ENCODE results near the gene RARB.

RARB gene

GRCh38 chr3:25448750-25449692 lies 21.0 kb downstream of the RARB start:
- ChIA-PET POLR2A (interaction anchor here (1.2 kb wide), 1 partner anchor 21 kb away, joined by 6 read pairs; the partner anchor contains the start of gene RARB), CTCF (no interaction called here)
- H3K4me1 ChIP-seq (ENCODE audit: control insufficient read depth, insufficient read depth, low read length): no peaks in the 10 kb centered on the region
- peak overlapping the region; percentile 4; the same call in 1 of the 2 replicates for H3K27ac ChIP-seq (ENCODE audit: extremely low read depth, low read depth, low read length)
- H3K9me3 ChIP-seq (ENCODE audit: control insufficient read depth, insufficient read depth, low read depth, low read length): no peaks in the 10 kb centered on the region
- H3K4me3 ChIP-seq (ENCODE audit: low read depth, low read length): no peak overlapping the region
- H3K36me3 ChIP-seq (ENCODE audit: control insufficient read depth in 2 of 2, insufficient read depth in 1 of 2, low read length in 2 of 2): no peaks in the 10 kb centered on the region
- TF ChIP-seq SP2 (tag by site-specific recombination; IDR thresholded peaks at IDR 0.05): no peak
- TF ChIP-seq ZBTB20 (tag by site-specific recombination; IDR thresholded peaks at IDR 0.05): peak; percentile 62; the same call in 1 of the 2 replicates
- TF ChIP-seq ZNF645 (tag by site-specific recombination; IDR thresholded peaks at IDR 0.05): no peak
- TF ChIP-seq ZNF266 (tag by site-specific recombination; IDR thresholded peaks at IDR 0.05; ENCODE audit: low read depth): no peak
- TF ChIP-seq PRDM6 (tag by site-specific recombination; IDR thresholded peaks at IDR 0.05): peak; percentile 74
- TF ChIP-seq ZNF10 (tag by site-specific recombination; IDR thresholded peaks at IDR 0.05): 0 out of 2 replicates have a peak, but pooled peaks have one; percentile 39
- peak; percentile 24; the same call in 1 of the 2 replicates for TF ChIP-seq ZNF843 (tag by site-specific recombination; IDR thresholded peaks at IDR 0.05)
- peak; percentile 43; the same call in 1 of the 2 replicates for TF ChIP-seq ZNF398 (tag by site-specific recombination; IDR thresholded peaks at IDR 0.05)
- TF ChIP-seq SP7 (tag by site-specific recombination; IDR thresholded peaks at IDR 0.05): peak; percentile 48; the same call in 1 of the 2 replicates
- TF ChIP-seq ZNF292 (tag by site-specific recombination; IDR thresholded peaks at IDR 0.05; ENCODE audit: borderline replicate concordance, low read depth): no peak
- no peak for TF ChIP-seq ZFP69B (tag by site-specific recombination; IDR thresholded peaks at IDR 0.05)
- TF ChIP-seq ZNF16 (tag by site-specific recombination; IDR thresholded peaks at IDR 0.05; ENCODE audit: low read depth): no peak
- no peak for TF ChIP-seq ZNF157 (tag by site-specific recombination; IDR thresholded peaks at IDR 0.05)
- no peak for TF ChIP-seq GLIS2 (tag by site-specific recombination; IDR thresholded peaks at IDR 0.05)
- no peak for TF ChIP-seq ZNF518A (tag by site-specific recombination; conservative IDR thresholded peaks at IDR 0.05; ENCODE audit: low read depth)
- peak; percentile 80 for TF ChIP-seq ZIC2 (tag by site-specific recombination; IDR thresholded peaks at IDR 0.05)
- peak; percentile 46 for TF ChIP-seq ZBTB17 (tag by site-specific recombination; IDR thresholded peaks at IDR 0.05)
- no peak for TF ChIP-seq GFI1B (tag by site-specific recombination; IDR thresholded peaks at IDR 0.05)
- no peak for TF ChIP-seq ZNF404 (tag by site-specific recombination; IDR thresholded peaks at IDR 0.05)
- no peak for TF ChIP-seq ZNF2 (tag by site-specific recombination; IDR thresholded peaks at IDR 0.05)
- TF ChIP-seq ZNF114 (tag by site-specific recombination; IDR thresholded peaks at IDR 0.05): no peak
- no peak for TF ChIP-seq MYNN (tag by site-specific recombination; IDR thresholded peaks at IDR 0.05; ENCODE audit: borderline replicate concordance)
- 0 out of 2 replicates have a peak, but pooled peaks have one; percentile 33 for TF ChIP-seq ZBTB8A (tag by site-specific recombination; IDR thresholded peaks at IDR 0.05)
- TF ChIP-seq ZNF211 (tag by site-specific recombination; IDR thresholded peaks at IDR 0.05; ENCODE audit: low read depth): no peak
- TF ChIP-seq ZNF555 (tag by site-specific recombination; conservative IDR thresholded peaks at IDR 0.05): no peak
- TF ChIP-seq ZNF658 (tag by site-specific recombination; IDR thresholded peaks at IDR 0.05): no peak
- no peak for TF ChIP-seq OVOL3 (tag by site-specific recombination; IDR thresholded peaks at IDR 0.05)
- TF ChIP-seq ZNF560 (tag by site-specific recombination; IDR thresholded peaks at IDR 0.05; ENCODE audit: borderline replicate concordance): no peak
- TF ChIP-seq ZNF341 (tag by site-specific recombination; IDR thresholded peaks at IDR 0.05; ENCODE audit: low read depth): 0 out of 2 replicates have a peak, but pooled peaks have one; percentile 8
